GM18499 (cell line): ENCODE measurements around the gene LRRN3.
"Not testable (repeated sequence)": the region's sequence is repeated elsewhere in the genome, so short reads cannot be mapped to it uniquely, and the experiment has no call there.

Experiments
- ATAC-seq: cut with Tn5 transposase; IDR thresholded peaks from one replicate; pipeline ENCODE4 v1.9.1; 2021; ENCODE audit warnings: moderate number of reproducible peaks; ENCODE audit not compliant: insufficient read depth, unreplicated experiment

The LRRN3 gene

DNA sequence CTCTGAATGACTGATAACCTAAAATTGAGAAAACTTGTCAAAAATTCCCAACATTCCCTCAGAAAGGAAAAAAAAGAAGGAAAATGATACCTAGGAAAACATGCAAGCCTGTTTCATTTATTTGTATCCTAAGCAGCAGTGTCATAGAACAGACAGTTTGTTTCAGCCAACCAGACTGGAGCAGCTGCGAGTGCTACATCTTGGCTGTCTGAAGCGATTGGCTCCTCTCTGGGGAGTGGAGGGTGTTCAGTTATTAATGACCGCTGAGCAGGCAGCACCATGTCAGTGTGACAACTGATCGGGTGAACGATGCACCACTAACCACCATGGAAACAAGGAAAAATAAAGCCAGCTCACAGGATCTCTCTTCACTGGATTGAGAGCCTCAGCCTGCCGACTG is at the start of gene LRRN3:
LRRN3 (plus strand) TSS at position 282 of the 400 bp plus-strand sequence. CDS start 31,646 bp downstream, outside the sequence.
- no peak for ATAC-seq

DNA sequence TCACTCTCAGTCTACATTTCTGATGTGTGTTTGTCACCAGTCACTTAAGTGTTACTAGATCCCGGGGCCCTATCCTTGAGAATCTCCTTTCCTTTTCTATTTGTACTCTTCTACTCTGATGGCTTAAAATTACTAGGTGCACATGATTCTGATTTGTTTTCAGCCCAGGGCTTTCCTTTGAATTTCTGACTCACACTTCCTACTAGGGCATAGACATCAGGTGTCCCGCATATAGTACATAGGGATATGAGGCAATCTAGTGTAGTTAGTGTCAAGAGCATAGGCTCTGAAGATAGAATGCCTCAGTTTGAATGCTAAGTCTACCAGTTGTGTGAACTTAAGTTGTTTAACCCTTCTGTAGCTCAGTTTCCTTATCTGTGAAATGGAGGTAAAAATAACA is 49.4 kb upstream of the LRRN3 start:
- ATAC-seq = no peak

DNA sequence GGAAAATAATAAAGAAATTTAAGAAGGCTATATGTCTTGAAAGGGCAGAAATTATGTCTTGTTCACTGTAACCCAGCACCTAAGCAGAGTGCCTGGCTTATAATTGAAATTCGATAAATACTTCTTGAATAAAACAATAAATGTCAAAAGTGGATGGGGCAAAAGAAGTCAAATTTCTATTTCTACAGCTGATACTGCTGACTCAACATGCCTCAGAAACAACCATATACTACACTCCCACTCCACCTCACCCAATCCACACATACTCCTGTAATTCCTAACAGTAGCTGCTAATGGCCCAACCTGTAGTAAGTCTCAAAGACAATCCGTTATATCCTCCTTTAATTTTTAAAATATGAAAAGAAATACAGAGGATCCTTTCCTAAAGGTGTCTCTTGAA is 48.1 kb upstream of the LRRN3 start:
- ATAC-seq = no peak

DNA sequence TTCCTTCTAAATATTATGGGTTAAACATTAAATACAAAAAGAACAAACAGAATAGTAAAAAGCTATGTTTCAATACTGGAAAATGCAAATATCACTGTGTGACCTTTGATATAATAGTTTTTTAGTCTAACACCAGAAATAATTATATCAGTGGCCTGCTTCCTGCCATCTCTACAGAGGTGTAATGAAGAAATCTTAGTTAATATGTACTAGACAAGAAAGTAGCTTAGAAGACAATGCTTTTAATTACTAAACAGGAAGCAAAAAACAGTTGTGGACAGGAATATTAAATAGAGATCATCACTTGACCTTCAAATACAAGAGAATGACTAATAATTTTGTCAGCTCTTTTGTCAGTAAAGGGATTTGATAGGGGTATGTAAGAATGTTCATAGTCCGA is 47.4 kb upstream of the LRRN3 start:
- peak; percentile 76 for ATAC-seq

DNA sequence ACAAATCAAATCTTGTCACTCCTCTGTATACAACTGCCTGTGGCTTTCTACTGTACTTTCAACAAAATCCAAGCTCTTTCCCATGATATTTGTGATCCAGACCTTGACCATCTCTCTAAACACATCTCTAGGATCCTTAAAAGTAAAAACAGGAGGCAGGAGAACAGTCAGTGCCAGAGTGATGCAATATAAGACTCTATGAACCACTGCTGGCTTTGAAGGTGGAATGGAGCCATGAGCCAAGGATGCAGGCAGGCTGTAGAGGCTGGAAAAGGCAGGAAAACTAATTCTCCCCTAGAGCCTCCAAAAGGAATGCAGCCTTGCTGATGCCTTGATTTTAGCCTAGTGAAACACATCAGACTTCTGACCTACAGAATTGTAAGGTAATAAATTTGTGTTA is 45.5 kb upstream of the LRRN3 start:
- no peak for ATAC-seq

DNA sequence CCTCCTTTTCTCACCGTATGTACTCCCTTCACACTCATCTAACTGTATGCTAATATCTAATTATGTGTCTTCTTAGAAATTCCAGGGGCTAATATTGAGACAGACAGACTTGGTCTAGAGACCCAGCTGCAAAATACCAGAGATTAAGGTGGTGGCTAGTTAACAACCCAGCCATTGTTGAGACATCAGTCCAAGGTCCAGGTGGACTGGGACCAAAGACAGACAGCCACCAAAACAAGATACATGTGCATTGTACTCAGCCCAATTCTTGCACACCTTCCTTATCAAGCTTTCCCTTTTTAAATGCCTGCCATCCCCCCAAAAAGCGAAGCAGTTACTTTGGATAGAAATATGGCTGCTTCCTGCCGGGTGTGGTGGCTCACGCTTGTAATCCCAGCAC is 43.3 kb upstream of the LRRN3 start:
- ATAC-seq = no peak

DNA sequence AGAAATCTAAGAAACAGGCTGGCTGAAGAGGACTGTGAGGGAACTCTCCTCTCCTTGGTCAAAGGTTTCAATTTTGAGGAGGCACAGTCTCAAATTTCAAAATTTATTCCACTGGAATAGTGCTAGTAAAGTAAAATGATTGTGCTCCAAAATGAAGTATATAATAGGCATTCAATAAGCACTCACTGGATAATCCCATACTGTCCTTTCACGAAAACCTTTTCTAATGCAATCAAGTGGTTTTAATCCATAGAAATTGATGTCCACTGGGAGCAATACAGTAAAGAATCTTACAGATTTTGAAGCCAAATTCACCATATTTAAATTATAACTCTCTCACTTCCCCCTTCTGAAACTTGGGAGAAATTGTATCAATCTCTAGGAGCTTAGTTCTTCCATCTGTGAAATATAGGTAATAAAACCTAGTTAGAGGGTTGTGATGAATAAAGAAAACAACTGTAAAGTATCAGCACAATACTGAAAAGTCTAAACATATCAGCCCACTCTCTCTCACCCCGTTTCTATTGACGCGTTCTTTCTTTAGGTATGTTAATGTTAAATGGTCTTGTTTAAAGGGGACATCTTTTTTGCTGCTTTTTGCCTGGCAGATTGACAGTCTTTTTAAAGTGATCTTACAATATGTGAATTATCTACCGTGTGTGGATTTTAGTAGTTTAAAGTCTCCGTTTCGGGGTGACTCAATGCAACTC is 40.8 kb upstream of the LRRN3 start:
- ATAC-seq = no peak

DNA sequence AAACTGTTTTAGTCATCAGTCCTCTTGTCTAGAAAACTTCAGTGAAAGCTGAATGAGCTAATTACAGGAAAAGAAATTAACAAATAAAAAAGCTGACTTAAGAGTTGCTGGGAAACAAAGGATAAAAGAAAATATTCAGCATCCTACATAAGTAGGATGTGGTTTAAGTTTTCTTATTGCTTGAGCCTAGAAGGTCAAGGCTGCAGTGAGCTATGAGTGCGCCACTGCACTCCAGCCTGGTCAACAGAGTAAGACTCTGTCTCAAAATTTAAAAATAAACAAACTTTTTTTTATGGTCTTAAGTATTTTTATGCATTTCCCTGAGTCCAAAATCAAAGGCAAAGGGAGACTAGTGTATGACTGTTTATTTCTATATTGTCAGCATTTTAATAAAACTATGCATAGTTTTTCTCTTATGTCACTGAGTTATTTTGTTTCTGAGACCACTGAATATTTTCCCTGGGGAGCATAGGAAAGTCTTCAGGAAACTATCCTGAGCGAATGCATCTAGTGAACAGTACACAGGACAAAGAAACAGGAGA is 40.0 kb upstream of the LRRN3 start:
- no peak for ATAC-seq

DNA sequence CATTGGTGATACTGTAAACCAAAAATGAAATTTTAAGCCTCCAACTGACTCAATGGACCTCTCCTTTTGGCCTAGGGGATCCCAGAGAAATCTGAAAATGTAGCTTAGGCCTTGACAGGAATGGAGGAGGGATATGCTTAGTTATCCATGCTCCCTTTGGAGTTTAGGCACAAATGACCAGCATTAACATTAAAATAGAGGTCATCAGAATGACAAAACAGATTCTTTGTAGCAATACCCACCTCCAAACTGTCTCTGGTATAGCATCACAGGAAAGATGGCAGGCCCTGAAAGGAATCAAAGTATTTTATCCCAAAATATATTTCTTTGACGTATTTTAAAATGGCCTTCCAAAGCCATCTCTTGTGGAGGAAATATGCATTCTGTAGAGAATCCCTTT is 39.1 kb upstream of the LRRN3 start:
- ATAC-seq = no peak

DNA sequence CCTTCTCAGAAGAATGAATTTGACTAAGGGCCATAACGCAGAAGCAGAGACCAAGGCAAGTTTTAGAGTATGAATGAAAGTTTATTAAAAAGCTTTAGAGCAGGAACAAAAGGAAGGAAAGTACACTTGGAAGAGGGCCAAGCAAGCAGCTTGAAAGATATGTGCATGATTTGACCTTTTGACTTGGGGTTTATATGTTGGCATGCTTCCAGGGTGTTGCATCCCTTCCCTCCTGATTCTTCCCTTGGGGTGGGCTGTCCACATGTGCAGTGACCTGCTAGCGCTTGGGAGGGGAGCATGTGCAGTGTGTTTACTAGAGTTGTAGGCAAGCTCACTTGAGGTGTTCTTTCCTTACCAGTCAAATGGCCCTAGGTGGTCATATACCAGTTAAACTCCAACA is 37.9 kb upstream of the LRRN3 start:
- no peak for ATAC-seq

DNA sequence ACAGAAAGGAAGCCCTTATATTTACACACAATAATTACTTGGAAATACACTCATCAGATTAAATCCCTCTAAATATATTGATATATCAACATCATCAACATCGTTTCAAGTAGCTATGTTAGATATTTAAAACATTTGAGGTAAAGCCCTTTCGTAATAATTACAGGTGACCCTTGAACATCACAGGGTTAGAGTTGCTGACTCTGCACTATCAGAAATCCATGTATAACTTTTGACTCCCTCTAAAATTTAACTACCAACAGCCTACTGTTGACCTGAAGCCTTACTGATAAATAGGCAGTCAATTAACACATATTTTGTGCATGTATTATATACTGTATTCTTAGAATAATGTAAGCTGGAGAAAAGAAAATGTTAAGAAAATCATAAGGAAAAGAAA is 34.6 kb upstream of the LRRN3 start:
- ATAC-seq = no peak

DNA sequence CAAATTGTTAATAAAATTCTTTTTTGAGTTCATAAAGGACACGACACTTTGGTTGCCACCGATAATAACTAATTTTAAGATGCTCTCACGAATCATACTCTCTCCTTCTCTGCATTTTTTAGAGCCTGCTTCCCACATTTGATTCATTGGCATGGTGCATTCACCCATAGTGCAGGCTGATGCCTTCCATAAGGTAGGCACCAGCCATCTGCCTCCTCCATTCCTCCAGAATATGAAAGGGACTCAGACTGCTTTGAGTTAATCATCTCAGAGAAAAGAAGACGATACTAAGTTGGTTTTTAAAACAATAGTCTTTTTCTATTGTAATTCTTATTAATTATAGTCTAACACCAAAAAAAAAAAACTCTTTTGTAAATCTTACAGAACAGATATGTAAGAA is 33.9 kb upstream of the LRRN3 start:
- no peak for ATAC-seq

DNA sequence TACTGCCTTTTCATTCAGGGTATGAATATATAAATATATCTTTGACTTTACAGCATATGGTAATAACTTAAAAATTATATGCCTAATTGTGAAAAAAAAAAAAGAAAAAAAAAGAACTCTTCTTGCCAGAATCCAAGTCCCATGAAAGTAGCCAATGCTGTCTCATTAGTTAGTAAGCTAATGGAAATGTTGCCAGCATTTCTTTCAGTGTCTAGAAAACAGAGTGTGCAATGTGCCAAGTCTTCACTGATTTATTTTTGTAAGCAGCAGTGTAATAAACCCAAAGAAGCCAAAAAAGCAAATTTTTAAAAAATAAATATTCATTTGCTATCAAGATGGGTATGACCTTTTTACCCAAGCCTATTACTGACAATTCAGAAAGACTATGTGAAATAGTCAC is 31.1 kb upstream of the LRRN3 start:
- ATAC-seq = no peak

DNA sequence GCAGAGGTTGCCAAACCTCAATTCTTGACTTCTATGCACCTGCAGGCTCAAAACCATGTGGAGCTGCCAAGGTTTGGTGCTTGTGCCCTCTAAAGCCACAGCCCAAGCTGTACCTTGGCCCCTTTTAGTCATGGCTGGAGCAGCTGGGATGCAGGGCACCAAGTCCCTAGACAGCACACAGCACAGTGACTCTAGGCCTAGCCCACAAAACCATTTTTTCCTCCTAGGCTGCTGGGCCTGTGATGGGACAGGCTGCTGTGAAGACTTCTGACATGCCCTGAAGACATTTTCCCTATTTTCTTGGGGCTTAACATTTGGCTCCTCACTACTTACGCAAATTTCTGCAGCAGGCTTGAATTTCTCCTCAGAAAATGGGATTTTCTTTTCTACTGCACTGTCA is 27.8 kb upstream of the LRRN3 start:
- ATAC-seq = no peak

DNA sequence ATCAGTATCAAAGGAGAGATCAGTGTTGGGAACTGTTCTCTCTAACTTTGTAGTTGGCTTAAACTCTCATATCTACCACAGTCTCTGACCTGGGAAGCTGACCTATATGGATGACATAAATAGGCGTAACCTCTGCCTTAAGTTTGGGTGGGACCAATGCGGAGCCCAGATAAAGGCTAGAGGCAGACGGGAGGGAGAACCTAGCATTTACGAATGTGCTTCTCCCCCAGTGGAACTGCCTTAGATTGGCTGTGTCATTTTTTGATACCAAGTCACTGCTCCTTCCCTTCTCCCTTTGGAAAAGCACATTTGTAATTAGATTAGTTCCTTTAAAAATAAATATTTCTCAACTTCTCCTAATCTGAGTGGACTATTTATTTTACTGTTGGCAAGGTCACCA is 23.7 kb upstream of the LRRN3 start:
- no peak for ATAC-seq

DNA sequence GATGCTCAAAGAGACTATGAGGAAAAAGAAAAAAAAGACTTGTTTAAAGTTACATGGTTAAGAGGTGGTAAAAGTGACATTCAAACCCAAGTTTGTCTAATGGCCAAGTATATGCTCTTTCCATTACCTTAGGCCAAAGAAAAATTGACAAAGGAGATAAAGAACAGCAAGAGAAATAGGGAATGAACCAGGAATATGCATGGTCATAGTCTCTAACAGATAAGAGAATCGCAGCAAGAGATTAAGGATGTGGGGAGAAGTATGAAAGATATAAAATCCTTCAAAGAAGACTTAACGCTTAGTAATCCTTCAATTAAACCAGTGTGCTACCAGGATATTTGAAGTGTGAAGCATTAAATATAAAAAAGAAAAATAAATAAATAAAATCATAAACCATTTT is 23.2 kb upstream of the LRRN3 start:
- ATAC-seq = no peak

DNA sequence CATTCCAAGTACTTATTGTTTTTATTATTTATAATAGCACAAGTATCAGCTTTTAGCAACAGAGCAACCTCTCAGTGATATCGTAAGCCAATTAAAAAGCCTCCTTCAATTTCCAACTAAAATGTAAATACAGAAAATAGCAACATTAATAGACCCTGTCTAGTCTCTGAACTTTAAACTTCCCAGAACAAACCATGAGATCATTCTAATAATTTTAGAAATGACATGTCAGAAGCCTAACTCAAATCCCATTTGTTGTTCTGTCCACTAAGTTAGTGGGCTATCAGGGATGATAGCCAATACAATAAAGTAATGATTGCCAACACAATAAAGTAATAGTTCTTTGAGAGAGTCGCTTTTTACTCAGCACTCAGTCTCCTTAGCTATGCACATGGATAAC is 22.3 kb upstream of the LRRN3 start:
- no peak for ATAC-seq

DNA sequence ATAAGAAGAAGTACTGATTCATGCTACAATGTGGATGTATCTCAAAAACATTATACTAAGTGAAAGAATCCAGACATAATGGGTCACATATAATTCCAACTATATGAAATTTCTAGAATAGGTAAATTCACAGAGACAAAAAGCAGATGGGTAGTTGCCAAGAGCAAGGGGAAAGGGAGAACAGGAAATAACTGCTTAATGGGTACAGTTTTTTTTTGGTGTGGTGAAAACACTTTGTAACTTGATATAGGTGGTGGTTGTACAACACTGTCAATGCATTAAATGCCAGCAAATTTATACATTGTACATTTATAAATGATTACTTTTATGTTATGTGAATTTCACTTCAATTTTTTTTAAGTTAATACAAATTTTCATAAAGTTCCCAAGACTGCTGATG is 19.4 kb upstream of the LRRN3 start:
- ATAC-seq = no peak

DNA sequence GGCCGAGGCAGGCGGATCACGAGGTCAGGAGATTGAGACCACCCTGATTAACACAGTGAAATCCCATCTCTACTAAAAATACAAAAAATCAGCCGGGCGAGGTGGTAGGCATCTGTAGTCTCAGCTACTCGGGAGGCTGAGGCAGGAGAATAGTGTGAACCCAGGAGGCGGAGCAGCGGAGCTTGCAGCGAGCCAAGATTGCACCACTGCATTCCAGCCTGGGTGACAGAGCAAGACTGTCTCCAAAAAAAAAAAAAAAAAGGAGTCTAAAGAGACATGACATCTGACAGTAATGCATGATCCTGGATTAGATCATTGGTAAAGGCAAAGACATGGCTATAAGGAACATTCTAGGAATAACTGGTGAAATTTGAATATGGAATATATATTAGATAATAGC is 18.3 kb upstream of the LRRN3 start:
- ATAC-seq = not testable (repeated sequence)

DNA sequence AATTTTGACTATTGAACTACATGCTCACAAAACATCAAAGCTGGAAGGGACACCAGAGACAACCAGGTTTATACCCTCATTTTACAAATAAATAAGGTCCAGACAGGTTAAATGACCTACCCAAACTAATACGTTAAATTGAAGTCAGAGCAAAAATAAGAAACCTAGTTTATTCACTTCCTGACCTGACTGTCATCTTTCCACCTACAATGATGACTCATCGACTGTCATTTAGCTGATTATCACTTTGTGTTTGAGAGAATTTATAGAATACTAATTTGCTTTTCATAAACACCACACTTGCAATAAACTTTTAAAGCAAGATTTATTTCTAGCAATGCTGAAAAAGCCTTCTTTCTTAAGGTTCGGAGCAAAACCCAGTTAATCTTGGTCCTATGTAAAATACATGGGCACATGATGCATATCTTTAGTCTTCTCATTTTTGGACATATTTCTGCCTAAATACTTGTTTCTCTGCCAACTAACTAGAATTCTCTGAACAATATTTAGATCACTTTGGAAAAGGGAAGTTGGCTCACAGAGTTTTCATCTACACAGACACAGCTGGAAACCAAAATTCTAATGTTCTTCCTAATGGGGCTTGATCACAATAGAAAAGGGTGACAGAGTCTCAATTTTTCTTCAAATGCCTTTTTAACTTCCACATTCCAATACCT is 16.7 kb upstream of the LRRN3 start:
- ATAC-seq = no peak

DNA sequence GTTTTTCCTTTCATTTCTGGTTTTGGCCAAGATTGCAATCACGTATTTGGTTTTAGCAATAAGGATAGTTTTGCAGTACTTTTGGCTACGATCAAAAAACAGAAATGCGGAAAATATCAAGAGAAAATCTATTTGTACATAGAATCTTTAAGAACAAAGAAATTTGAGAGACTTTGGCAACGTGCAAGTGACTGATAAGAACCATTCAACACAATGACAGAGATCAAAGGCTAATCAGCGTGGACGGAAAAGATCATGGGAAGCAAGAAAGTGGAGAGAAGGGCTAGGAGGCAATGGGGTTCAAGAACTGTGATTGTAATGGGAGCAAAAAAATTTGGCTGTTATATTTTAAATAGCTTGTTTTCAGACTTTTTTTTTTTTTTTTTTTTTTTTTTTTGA is 16.2 kb upstream of the LRRN3 start:
- no peak for ATAC-seq

DNA sequence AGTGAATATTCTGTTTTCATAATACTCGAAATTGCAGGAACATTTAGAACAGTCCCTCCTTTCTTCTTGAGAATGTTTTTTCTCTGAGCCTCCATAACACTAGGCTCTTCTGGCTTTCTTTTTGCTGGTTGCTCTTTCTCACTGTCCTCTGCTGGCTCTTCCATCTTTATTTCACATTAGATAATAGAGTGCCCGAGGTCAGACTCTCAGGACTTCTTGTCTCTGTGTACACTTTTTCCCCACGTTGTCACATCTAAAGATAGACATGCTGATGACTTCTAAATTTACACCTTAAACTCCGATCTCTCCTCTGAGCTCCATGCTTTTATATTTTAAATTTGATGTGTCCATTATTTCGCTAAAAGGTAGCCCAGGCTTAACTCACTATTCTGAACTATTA is 15.4 kb upstream of the LRRN3 start:
- no peak for ATAC-seq
